ENCODE results near the gene C19orf81. TPM values are rescaled to one million over a fixed set of nuclear protein-coding genes. Genes with fewer than 3 reads are reported as not detected.

The C19orf81 gene
- total and polyA plus RNA-seq, 2 donors (not counting 3 experiments of a cell fraction or from before 2014, with no cell fraction given) = 0.79 to 2.5 TPM

DNA sequence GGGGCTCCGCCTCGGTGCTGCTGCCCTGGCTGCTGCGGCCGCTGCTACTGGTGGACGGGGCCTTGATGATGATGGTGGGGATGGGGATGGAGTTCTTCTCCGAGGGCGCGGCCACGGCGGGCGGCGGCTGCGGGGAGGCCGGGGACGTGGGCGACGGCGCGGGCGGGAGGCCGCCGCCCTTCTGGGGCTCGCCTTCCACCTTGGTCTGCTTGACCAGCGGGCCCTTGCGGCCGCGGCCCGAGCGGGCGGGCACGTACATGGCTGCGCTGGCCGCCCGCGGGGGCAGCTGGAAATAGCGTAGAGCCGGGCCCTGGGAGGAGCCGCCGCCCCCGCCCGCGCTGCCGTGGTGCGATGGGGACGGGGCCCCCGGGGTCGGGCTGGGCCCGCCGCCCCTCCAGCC, 19.2 kb downstream of the C19orf81 start:
- Histone ChIP-seq H3K27ac (ENCODE audit: insufficient read depth, low read depth, low read length) (no peak overlapping the region), H3K27me3 (ENCODE audit: control insufficient read depth in 2 of 2, insufficient read depth in 2 of 2, low read length in 2 of 2) (peaks cover 17 to 31% of the 10 kb centered on the region in 2 experiments), H3K79me2 (ENCODE audit: control insufficient read depth, insufficient read depth, low read length) (no peaks in the 10 kb centered on the region), H2AFZ (ENCODE audit: low read depth, low read length) (no peak overlapping the region), H3K36me3 (ENCODE audit: control insufficient read depth in 2 of 2, extremely low read depth in 1 of 2, insufficient read depth in 2 of 2, low read length in 2 of 2) (no peaks in the 10 kb centered on the region), H3K4me3 (replicated peaks in 1 of 3; ENCODE audit: insufficient read depth in 1 of 3, low read depth in 1 of 3, low read length in 3 of 3) (no peak overlapping the region), H3K9ac (replicated peaks; ENCODE audit: extremely low read depth, insufficient read depth, low read length) (no peak overlapping the region), H3K4me2 (ENCODE audit: insufficient read depth, low read length) (no peak overlapping the region), H4K20me1 (replicated peaks; ENCODE audit: control insufficient read depth, extremely low read depth, insufficient read depth, low read length) (no peaks in the 10 kb centered on the region), H3K4me1 (ENCODE audit: control insufficient read depth, extremely low read depth, insufficient read depth, low read length) (no peaks in the 10 kb centered on the region), H3K9me1 (replicated peaks; ENCODE audit: control insufficient read depth, extremely low read depth, insufficient read depth, low read length) (no peaks in the 10 kb centered on the region), H3K9me3 (replicated peaks; ENCODE audit: control insufficient read depth, insufficient read depth, low read length) (no peaks in the 10 kb centered on the region)
- FAIRE-seq = no peak
- no peak for TF ChIP-seq MYC (IDR thresholded peaks at IDR 0.05; ENCODE audit: low read depth, low read length)
- TF ChIP-seq, protein P1, sequence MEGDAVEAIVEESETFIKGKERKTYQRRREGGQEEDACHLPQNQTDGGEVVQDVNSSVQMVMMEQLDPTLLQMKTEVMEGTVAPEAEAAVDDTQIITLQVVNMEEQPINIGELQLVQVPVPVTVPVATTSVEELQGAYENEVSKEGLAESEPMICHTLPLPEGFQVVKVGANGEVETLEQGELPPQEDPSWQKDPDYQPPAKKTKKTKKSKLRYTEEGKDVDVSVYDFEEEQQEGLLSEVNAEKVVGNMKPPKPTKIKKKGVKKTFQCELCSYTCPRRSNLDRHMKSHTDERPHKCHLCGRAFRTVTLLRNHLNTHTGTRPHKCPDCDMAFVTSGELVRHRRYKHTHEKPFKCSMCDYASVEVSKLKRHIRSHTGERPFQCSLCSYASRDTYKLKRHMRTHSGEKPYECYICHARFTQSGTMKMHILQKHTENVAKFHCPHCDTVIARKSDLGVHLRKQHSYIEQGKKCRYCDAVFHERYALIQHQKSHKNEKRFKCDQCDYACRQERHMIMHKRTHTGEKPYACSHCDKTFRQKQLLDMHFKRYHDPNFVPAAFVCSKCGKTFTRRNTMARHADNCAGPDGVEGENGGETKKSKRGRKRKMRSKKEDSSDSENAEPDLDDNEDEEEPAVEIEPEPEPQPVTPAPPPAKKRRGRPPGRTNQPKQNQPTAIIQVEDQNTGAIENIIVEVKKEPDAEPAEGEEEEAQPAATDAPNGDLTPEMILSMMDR (IDR thresholded peaks at IDR 0.05; ENCODE audit: extremely low read depth in 1 of 2, insufficient read depth in 1 of 2, low read depth in 1 of 2, low read length in 2 of 2) = no peak
- TF ChIP-seq EZH2 (IDR thresholded peaks at IDR 0.05; ENCODE audit: borderline replicate concordance, low read depth, low read length, severe bottlenecking) = no peak
- TF ChIP-seq POLR2A (IDR thresholded peaks at IDR 0.05; ENCODE audit: low read depth, low read length) = no peak
- TF ChIP-seq, protein P2, sequence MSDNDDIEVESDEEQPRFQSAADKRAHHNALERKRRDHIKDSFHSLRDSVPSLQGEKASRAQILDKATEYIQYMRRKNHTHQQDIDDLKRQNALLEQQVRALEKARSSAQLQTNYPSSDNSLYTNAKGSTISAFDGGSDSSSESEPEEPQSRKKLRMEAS (IDR thresholded peaks at IDR 0.05; ENCODE audit: insufficient read depth, insufficient read length) = no peak
- TF ChIP-seq FOS (IDR thresholded peaks at IDR 0.05; ENCODE audit: borderline replicate concordance, insufficient read depth, low read length) = no peak
- TF ChIP-seq GATA2 (IDR thresholded peaks at IDR 0.05; ENCODE audit: insufficient read depth, insufficient read length, low read depth, low read length) = no peak
- TF ChIP-seq JUN (IDR thresholded peaks at IDR 0.05; ENCODE audit: borderline replicate concordance, insufficient read depth, insufficient read length, low read depth) = no peak
- TF ChIP-seq POLR2AphosphoS5 (IDR thresholded peaks at IDR 0.05; ENCODE audit: insufficient read depth, low read depth, low read length) = no peak
- intact Hi-C loops (cut with micrococcal nuclease) = loop anchor here (2.0 kb wide), 1 partner anchor 36 kb away; no protein-coding TSS in a partner anchor
- no peak for DNase-seq (ENCODE audit: low read depth, low spot score)
- ChIA-PET CTCF (interaction anchor here (3.4 kb wide), 1 partner anchor 114 kb away, joined by 83 read pairs; no protein-coding TSS in a partner anchor), POLR2A (no interaction called here)
- BruUV-seq (replicated peaks) = no TSS peak
- dilution Hi-C loops (cut with MboI; ENCODE audit: extremely low pct_ligation_motif_present, low sequenced_read_pairs) = no loop called here

Measured in endothelial cell of umbilical vein (primary cell).